Measurements from ENCODE around the gene CABP7.

The CABP7 gene

DNA sequence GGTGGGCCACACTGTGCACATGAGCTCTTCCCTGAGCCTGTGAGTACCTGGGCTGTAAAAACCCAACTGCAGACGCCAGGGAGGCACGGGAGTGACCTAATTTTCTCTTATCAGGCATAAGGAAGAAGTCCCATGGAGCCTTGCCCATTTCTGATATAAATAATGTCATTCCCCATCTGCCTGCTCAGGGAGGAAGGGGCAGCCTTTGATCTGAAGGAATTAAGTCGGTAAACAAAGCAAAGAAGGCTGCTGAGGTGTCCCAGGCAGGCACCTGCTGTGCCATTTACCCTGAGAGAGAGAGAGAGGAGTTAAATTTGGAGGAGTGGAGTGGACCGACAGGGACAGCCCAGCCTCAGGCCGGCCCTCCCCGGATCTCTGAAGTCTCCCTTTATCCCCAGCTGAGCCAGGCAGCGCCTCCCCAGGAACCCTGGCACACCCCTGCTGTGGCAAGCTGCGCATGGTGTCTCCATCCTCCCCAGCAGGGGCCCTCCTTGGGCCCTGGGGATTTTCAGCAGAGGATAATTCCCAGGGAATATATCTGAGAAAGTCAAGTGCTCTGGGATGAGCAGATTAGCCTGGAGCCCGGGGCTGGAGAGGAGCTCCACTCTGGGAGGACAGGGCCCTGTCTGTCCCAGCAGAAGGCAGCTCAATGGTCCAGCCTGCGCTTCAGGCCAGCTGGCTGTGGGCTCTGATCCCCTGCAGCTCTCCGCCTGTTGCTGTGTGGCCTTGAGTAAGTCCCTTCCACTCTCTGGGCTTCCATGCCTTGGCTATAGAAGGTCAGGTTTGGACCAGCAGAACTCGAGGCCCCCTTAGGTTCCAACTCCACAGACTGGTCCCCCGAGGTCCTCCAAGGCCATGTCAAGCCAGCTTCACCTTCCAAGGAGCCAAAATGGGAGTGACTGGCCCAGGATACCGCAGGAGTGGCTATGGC is 17.5 kb upstream of the CABP7 start:
- DNase-seq (ENCODE audit: low read depth): no peak

DNA sequence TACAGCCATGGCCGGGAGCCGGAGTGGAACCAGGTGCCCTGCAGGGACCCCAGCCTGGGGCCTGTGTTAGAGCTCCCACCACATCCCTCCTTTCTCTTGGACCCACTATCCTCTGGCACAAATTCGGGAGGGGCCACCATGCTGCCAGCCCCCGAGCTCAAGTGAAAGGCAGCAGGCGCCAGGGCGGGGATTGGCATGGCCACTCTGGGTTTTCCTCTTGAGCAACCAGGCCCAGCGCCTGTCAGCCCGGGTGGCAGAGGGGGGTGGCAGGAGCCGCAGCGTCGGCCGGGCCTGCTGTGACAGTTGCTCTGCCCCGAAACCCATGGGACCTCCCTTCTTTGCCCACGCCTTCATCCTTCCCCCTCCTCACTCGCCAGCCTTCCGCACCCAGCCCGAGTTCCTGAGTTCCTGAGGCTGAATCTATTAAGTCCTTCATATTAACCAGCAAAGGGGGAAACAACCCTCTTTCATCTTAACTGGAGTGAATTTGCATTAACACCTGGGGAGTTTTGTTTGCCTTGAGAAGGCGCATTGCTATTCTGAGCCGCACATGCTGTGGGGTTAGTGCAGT is 16.8 kb upstream of the CABP7 start:
- no peak for DNase-seq (ENCODE audit: low read depth)

DNA sequence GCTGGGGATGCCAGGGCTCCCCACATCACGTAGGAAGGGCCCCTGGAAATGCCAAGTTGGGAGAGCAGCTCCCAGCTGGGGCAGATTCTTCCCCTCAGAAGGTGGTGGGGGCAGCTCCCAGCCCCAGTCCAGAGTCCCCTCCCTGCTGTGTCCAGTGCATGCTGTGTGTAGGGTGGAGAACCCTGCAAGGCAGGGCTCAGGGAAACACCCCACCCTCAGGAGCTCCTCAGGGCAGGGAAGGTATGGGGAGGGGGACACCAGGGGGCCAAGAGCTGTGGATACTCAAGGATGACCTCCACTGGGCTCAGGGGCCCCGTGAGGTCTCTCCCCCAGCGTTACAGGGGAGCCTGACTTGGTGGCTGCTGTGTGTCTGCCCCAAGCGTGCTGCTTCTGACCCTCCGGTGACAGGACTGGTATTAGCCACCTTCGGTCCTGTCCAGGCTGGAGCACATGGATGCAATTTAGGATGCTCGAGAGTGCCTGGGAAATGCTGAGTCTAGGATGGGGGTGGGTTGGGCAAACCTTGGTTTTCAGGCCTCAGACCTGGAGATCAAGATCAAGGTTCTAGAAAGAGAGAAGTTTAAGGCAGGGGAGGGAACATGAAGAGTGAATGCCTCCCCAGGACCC is 16.1 kb upstream of the CABP7 start:
- DNase-seq (ENCODE audit: low read depth): no peak

DNA sequence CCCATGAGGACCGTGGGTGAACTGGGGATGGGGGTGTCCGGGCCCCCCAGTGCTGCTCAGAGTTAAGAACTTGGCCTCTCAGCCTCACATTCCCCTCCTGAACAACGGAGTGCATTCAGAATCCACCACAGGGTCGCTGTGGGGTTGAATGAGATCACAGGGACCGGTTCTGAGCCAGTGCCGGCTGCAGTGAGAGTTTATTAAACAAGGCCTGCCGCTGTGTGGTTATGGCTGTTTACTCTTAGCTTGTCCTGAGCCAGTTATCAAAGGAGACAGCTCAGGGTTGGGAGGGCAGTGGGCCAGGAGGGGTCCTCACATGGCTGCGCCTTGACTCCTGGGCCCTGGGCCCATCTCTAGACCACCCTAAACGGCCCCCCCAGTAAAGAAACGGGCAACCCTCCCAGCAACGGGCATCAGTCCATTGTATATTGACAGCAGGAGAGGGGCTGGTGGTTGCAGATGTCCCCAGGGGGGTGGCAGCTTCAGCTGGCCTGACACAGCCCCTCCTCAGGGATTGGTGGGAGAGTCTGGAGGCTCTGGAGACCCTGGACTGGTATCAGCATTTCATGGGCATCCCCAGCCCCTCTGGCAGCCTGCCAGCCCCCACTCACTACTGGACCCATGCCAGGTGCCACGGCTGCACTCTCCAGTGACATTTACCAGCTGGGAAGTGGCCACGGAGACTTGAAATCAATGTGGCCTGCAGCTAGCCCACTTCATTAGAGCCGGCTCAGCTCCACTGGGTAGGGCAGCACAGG is 15.1 kb upstream of the CABP7 start:
- DNase-seq (ENCODE audit: low read depth): no peak

DNA sequence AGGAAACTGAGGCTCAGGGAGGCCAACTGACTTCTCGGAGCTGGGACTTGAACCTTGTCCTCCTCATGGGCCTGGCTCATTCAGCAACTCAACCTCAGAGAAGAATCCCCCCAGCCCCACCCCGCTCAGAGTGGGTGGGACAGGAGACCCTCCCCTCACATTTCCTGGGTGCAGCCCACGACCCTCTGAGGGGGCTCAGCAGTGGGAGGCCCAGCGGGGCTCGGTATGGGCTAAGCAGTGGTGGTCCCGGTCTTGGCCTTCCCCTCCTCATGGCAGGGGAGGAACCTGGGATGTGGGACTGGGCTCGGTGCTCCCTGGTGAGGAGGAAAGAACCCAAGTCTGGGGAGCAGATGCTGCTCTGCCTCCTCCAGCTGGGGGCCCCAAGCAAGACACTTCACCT is 14.2 kb upstream of the CABP7 start:
- DNase-seq (ENCODE audit: low read depth): no peak

DNA sequence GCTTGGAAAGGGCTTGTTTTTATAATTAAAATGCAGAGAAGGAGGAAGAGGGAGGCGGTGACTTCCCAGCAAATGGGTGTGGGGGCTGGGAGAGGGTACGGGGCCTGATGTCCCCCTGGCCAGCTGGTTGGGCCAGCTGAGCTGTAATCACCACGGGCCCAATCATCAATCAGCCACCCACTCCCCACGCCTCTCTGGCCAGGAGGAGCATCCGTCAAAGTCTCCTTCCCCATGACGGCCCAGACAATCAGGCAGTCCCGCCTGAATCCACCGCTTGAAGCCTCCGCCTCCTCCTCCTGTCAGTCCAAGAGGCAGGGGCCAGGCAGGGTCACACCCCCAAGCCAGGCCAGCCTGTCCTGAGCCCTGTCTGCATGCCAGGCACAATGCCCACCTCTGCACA is 13.3 kb upstream of the CABP7 start:
- no peak for DNase-seq (ENCODE audit: low read depth)

DNA sequence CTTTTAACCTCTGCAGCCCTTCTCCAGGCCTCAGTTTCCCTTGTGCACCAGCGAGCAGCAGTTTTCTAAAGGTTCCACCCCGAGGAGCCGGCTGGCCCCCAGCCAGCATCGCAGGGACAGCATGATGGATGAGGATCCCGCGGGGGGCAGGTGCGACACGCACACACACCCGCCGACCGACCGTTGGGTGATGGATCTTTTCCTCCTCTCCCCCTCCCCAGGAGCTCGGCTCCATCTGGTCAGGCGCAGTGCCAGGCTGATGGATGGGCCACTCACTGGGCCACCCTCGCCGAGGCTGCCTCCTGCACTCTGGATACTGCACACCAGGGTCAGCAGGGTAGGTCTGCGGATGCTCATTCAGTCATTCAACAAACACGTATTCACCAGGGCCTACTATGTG is 12.8 kb upstream of the CABP7 start:
- no peak for DNase-seq (ENCODE audit: low read depth)

DNA sequence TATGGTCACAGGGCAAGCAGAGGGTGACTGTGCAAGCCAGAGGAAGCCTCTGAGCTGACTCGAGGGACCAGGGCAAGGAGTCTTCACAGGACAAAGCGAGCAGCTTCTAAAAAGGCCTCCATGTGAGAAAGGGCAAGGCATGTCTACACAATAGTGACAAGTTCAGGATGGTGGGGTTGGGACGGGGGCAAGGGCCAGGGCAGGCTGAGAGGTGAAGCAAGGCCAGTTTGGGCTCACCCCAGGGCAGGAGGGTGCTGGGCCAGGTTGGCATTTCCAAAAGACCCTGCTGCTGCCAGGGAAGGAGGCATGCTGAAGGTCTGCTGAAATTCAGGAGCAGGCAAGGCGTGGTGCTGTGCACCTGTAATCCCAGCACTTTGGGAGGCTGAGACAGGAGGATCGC is 12.3 kb upstream of the CABP7 start:
- DNase-seq (ENCODE audit: low read depth): no peak

DNA sequence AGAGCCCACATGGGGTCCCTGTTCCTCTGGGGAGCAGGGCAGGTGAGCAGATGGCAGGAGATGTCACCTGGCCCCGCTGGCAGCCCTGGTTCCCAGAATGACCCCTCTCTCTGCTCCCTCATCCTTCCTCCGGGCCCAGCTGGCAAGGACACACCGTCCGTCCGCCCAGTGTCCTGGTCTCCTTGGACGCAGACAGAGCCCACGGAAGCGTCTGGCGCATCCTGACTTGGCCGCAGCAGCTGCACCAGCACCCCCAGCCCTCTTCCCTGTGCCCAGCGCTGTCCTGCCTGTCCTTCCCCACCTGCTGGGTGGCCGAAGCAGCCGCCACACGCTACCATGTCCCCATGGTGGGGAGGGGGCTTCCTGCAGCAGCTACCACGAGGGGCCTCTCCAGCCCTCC is 9.6 kb upstream of the CABP7 start:
- DNase-seq (ENCODE audit: low read depth): no peak

DNA sequence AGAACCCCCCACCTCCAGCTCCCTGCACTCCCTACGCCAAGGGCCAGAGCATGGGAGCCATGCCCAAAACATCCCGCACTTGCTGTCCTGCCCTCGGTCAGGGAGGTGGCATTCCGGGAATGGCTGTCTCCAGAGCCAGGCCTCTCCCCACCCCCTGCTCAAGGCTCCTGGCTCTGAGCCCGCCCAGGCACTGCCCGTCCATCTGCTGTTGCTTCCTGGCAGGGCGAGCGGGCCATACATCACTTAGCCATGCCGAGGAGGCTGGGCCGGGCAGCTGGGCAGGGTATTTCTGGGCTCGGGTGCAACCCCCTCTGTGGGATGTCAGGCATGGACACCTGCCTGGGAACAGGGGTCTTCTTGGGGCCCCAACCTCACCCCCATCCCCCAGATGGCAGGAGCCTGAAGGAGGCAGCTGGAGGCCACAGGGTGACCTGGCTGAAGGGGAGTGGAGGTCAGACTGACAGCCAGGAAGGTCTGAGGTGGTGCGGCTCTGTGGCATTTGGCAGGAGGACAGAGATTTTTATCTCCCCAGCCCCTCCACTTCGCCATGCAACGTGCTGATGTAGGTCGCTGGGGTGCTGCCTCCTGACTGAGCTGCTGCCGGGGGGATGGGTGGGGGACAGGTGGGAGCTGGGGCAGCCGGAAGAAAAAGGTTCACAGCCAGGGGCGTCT is 8.7 kb upstream of the CABP7 start:
- DNase-seq (ENCODE audit: low read depth): no peak

DNA sequence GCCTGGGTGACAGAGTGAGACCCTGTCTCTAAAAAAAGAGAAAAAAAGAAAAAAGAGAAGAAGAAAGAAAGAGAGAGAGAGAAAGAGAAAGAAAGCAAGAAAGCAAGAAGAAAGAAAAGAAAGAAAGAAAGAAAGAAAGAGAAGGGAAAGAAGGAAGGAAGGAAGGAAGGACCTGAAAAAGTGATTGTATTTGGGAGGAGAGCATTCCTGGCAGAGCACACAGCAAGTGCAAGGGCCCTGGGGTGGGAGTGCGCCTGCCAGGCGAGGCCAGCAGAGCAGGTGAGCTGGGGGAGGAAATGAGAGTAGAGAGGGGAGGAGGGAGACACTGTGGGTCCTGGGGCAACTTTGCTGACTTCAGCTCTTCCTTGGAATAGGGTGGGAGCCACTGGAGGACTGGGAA is 7.7 kb upstream of the CABP7 start:
- no peak for DNase-seq (ENCODE audit: low read depth)

DNA sequence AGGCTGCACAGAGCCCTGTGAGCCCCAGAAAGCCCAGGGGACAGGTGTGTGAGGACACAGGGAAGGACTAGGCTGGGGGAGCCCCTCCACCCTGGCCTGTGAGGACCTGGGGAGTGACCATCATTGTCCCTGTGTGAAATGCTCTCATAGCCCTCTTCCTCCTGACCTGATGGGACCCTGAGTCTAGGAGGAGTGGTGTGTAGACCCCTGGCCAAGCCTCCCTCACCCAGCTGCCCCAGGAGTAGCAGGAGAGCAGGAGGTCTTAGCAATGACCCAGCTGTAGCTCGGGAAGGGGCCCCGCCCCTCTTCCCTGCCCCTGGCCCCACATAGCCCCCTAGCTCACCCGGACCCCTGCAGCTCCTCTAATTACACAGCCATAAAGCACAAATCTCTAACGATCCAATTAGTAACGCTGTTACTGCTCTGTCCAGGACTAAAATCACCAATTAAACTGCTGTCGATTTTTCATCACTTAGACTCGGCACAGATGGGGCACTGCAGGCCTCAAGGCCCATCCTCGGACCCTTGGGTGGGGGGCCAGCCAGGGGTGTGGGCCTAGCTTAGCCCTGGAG is 6.6 kb upstream of the CABP7 start:
- DNase-seq (ENCODE audit: low read depth): no peak

DNA sequence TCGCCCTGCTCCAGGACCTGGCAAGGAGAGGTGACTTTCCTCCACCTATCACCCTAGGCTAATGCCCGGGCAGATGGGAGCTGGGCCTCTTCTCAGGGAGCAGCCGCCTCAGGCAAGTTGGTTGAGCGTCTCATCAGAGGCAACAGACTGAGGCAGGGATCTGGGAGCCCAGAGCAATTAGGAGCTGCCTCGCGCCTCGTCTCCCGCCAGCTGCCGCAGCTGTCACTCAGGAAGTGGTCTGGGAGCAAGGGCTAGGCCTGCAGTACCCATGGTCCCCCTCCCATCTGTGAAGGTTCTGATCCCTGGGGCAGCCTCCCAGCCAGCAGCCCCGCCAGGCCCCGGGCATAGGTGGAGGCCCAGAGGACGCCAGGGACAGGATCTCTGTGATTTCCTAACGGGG is 4.6 kb upstream of the CABP7 start:
- DNase-seq (ENCODE audit: low read depth): no peak

DNA sequence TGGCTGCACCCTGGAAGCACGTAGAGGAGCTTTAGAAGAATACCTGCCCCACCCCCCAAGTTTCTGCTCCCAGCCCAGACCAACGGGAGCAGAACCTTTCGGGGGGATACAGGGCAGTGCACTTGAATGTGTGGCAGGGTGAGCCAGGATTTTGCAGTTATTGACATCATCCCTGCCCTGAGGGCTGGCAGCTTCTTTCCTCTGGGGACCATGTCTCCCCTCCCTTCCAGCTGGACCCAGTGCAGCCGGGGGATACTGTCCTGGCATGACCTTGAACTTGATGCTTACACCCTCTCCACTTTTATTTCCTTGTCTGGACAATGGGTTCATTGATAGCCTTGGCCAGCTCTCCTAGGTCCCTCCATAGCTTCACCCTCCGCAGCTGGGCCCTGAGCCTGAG is 4.1 kb upstream of the CABP7 start:
- DNase-seq (ENCODE audit: low read depth): no peak

DNA sequence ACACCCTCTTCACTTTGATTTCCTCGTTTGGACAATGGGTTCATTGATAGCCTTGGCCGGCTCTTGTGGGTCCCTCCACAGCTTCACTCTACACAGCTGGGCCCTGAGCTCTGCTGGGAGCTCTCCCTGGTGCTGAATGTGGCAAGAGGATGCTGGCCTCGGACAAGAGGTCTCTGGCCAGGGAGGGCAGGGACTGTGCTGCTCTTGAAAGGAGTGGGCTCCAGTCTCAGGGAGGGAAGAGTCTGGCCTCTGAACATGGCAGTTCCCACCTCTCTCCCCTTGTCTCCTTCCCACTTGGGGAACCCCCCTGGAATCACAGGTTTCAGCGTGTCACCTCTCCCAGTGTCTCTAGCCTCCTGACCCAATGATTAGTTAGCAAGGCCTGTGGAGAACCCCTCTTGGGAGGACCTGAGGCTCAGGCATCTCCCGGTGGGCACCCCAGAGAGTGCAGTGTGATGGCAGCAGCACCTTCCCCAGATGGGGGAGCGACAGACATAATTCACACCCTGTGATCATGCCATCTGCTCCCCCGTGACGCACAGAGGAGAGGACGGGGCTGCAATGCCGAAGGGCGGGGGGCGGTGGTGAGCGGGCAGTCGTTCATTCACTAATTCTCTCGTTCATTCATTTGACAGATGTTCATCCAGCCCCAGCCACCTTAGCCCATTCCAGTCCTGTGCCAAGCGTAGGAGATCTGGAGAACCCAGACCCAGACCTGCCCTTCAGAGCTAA is 2.8 kb upstream of the CABP7 start:
- no peak for DNase-seq (ENCODE audit: low read depth)

DNA sequence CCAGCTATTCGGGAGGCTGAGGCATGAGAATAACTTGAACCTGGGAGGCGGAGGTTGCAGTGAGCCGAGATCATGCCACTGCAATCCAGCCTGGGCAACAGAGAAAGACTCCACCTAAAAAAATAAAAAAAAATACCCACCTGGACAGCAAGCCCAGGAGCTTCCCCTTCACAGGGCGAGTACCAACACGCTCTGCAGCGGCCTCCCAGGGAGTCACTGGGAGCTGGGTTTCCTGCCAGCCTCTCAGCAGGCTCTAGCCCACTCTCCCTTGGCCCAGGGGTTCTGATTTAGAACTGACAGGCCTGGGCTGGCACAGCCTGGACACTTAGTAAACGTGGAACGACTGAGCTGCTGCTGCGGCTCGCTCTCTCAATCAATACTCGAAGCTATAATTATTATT is 2.0 kb upstream of the CABP7 start:
- DNase-seq (ENCODE audit: low read depth): no peak

DNA sequence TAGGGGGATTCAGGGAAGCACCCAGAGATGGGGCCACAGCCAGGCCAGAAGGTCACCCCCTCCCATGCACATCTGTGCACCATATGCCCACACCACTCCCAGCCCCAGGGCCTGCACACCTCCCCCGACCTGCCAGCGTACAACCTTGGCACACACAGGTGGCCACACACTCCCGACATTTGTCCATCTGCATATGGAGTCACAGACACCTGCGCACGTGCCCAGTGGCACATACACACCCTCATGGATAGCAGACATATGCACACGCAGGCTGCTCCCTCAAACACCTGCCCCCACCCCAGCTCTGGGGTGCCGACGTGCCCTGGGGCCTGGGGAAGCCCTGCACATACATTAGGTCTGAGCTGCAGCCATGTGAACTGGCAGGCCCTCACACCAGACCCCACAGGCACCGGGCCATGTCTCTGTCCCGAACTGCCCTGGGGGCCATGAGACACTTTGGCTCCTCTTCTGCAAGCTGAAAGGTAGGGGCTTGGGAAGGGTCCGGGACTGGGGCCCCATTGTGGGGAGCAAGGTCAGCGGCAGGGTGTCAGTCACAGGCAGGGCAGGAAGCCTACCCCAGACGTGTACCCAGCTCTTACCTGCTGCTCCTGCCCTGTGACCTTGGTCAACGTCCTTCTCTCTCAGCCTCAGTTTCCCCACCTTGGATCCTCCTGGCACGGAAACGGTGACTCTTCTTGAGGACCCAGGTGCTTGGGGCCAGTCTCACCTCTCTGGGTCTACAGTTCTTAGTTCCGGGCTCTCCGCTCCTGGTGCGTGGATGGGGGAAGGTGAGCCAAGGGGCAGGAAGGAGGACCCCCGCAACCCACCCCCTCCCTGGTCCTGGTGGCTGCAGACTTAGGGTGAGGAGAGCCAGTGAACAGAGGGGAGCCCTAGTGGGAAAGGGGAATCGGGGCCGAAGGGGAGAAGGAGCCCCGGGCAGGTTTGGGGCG is 579 bp upstream of the CABP7 start:
- no peak for DNase-seq (ENCODE audit: low read depth)

DNA sequence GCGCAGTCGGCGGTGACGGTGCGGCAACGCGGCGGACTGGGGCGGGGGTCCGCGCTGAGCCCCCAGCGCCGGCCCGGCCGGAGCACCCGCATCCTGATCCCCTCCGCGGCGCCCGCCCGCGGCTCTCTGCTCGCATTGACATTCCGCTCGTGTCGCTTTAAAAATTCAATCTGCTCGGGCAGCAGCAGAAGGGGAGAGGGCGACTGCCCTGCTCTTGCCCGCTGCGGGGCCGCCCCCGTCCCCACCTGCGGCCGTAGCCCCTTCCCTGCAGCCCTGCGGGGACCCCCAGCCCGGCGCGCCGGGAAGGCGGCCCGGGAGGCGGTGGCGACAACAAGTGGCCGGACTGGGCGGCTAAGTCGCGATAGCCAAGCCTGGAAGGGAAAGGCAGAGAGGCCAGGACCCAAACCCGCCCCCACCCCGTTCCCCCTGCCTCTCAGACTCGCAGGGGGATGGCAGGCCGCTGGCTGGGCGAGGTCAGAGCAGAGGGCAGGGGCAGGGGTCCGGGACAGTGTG is 1.1 kb downstream of the CABP7 start:
- DNase-seq (ENCODE audit: low read depth): no peak

DNA sequence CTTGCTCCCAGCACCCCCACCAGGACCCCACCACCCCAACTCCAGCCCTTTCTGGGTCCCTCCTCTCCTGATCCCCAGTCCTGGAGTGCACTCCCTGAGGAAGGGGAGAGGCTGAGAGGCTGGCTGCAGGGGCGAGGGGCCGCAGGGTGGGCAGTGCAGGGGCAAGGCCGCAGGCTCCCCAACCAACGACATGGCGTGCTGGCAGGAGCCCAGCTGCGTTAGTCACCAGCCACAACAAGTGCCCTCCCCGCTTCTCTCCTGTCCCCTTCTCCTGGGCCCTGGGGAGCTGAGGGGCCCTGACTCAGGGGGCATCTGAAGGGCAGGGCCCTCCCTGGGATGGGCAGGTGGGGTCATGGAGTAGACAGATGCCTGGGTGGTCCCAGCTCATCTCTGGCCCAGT is 2.3 kb downstream of the CABP7 start:
- no peak for DNase-seq (ENCODE audit: low read depth)

DNA sequence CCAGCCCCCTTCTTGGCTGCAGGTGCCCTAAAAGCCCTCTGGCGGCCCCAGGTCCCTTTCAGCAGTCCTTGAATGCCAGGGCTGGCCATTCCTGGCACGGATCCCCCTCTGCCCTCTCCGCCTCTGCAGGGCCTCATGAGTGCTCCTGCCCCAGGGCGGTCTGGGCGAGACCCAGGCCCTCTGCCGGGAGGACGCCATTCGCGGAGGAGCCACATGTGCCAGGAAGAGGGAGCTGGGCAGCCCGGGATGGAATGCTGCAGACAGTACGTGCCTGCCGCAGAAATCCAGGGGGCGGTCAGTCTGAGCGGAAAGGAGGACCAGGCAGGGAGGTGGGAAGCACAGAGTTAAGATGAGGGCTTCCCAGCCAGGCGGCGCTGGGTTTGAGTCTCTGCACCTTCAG is 2.8 kb downstream of the CABP7 start:
- no peak for DNase-seq (ENCODE audit: low read depth)
